ENCODE results near the gene GPSM1.

- TF ChIP-seq REST (IDR thresholded peaks at IDR 0.05; ENCODE audit: low read depth) (no peak), ZFX (IDR thresholded peaks at IDR 0.05) (no peak), EGR1 (IDR thresholded peaks at IDR 0.05; ENCODE audit: low read depth) (no peak), CTCF (IDR thresholded peaks at IDR 0.05 in 2 of 3, conservative IDR thresholded peaks at IDR 0.05 in 1 of 3; ENCODE audit: borderline replicate concordance in 1 of 3, insufficient read depth in 1 of 3, low read depth in 2 of 3, low read length in 2 of 3) (no peak), POLR2AphosphoS5 (IDR thresholded peaks at IDR 0.05; ENCODE audit: low read depth, low read length) (no peak), ZNF274 (IDR thresholded peaks at IDR 0.05; ENCODE audit: low read depth, low read length) (no peak), EZH2phosphoT487 (IDR thresholded peaks at IDR 0.05; ENCODE audit: borderline replicate concordance) (no peak)
Observed at GRCh38 chr9:136407911-136408310, 80.6 kb downstream of the GPSM1 start.

All from HCT116 (cell line).